GM18519 (cell line): ENCODE data around the gene SUPT20HL1.

ENCODE experiments used
- ATAC-seq: cut with Tn5 transposase; IDR thresholded peaks from one replicate; pipeline ENCODE4 v1.9.1; 2021; ENCODE audit warnings: mild to moderate bottlenecking, moderate library complexity; ENCODE audit not compliant: unreplicated experiment, low FRiP score

The SUPT20HL1 gene

GRCh38 chrX:24395775-24396174 is 35.3 kb downstream of the SUPT20HL1 start:
- no peak for ATAC-seq

- no peak for ATAC-seq
These were observed 35.9 kb downstream of the SUPT20HL1 start for GRCh38 chrX:24396236-24396930.

- ATAC-seq: no peak
These were observed 36.5 kb downstream of the SUPT20HL1 start for GRCh38 chrX:24396931-24397279.

GRCh38 chrX:24398766-24399165 is 38.3 kb downstream of the SUPT20HL1 start:
- ATAC-seq: no peak

- ATAC-seq: no peak
These were observed 39.1 kb downstream of the SUPT20HL1 start for GRCh38 chrX:24399550-24399949.

- ATAC-seq: no peak
These were observed 45.5 kb downstream of the SUPT20HL1 start for GRCh38 chrX:24405959-24406358.
